OCI-LY3 (cell line): ENCODE results near the gene ASPSCR1.
A peak's percentile ranks its signal among the peaks of the same experiment; 100 is the strongest.

ENCODE experiments used
- H2AFZ ChIP-seq: fragments of 200-600, 300-600 bp; shearing (Covaris generic); 2 replicates; pipeline ENCODE4 v1.6.0; 2014; ENCODE audit warnings: antibody characterized with exemption, low read depth, low read length
- H3K27ac ChIP-seq: fragments of 200-600, 300-600 bp; sonication (generic); 2 replicates; pipeline ENCODE4 v1.5.1; 2014; ENCODE audit warnings: mild to moderate bottlenecking, low read length, moderate library complexity, mixed read lengths
- H3K27me3 ChIP-seq: fragments of 200-600, 300-600 bp; sonication (generic); 2 replicates; pipeline ENCODE4 v1.6.1; 2014; ENCODE audit warnings: low read depth, low read length, mixed read lengths
- H3K36me3 ChIP-seq: fragments of 200-600, 300-600 bp; sonication (generic); replicated peaks from 2 replicates; pipeline ENCODE3; 2014; ENCODE audit warnings: low read depth, low read length, mixed read lengths
- H3K4me1 ChIP-seq: fragments of 300-600, 200-600 bp; sonication (generic); 2 replicates; pipeline ENCODE4 v1.6.1; 2014; ENCODE audit warnings: low read length, mixed read lengths
- H3K4me2 ChIP-seq: fragments of 200-600, 300-600 bp; sonication (generic); 2 replicates; pipeline ENCODE4 v1.6.1; 2014; ENCODE audit warnings: low read length, mixed read lengths
- H3K4me3 ChIP-seq: fragments of 300-600, 200-600 bp; sonication (generic); 2 replicates; pipeline ENCODE4 v1.5.1; 2014; ENCODE audit warnings: antibody characterized with exemption, mild to moderate bottlenecking, low read length, moderate library complexity
- H3K79me2 ChIP-seq: fragments of 300-600, 200-600 bp; shearing (Covaris generic); 2 replicates; pipeline ENCODE4 v1.6.1; 2014; ENCODE audit warnings: mild to moderate bottlenecking, low read length, mixed read lengths
- H3K9ac ChIP-seq: fragments of 300-600, 200-600 bp; shearing (Covaris generic); 2 replicates; pipeline ENCODE4 v1.6.0; 2014; ENCODE audit warnings: mild to moderate bottlenecking, low read length, moderate library complexity
- H3K9me3 ChIP-seq: fragments of 200-600, 300-600 bp; shearing (Covaris generic); 2 replicates; pipeline ENCODE4 v1.6.1; 2014; ENCODE audit warnings: low read length, mixed read lengths; ENCODE audit not compliant: insufficient read depth
- H4K20me1 ChIP-seq: fragments of 200-600, 300-600 bp; sonication (generic); 2 replicates; pipeline ENCODE4 v1.6.1; 2016; ENCODE audit warnings: low read length, mixed read lengths; ENCODE audit not compliant: insufficient read depth
- CTCF ChIP-seq: fragments of 200-600, 300-600 bp; sonication (generic); IDR thresholded peaks from 2 replicates; pipeline ENCODE4 v1.5.1; 2014; ENCODE audit warnings: antibody characterized with exemption, low read length, low read depth
- EZH2phosphoT487 ChIP-seq: fragments of 200-600 bp; shearing (Covaris generic); IDR thresholded peaks from 2 replicates; pipeline ENCODE4 v1.6.1; 2018; ENCODE audit warnings: antibody characterized with exemption, mixed run types, low read depth

The ASPSCR1 gene

GRCh38 chr17:82020572-82021106, 43.2 kb downstream of the ASPSCR1 start:
- Histone ChIP-seq H3K27me3 (no peaks in the 10 kb centered on the region), H3K79me2 (peaks cover 15% of the 10 kb centered on the region), H3K4me1 (peaks cover 19% of the 10 kb centered on the region), H3K4me2 (peak overlapping the region; percentile 99), H4K20me1 (peaks cover 13% of the 10 kb centered on the region), H3K27ac (no peak overlapping the region), H3K36me3 (no peaks in the 10 kb centered on the region), H2AFZ (no peak overlapping the region), H3K4me3 (peak overlapping the region; percentile 100), H3K9ac (peak overlapping the region; percentile 97; the same call in 1 of the 2 replicates), H3K9me3 (no peaks in the 10 kb centered on the region)
- TF ChIP-seq CTCF = no peak
- TF ChIP-seq EZH2phosphoT487 = no peak

- Histone ChIP-seq H3K79me2 (peaks cover 15% of the 10 kb centered on the region), H3K27ac (peak overlapping the region; percentile 45), H3K27me3 (no peaks in the 10 kb centered on the region), H4K20me1 (peaks cover 13% of the 10 kb centered on the region), H3K4me2 (peak overlapping the region; percentile 99), H3K4me3 (peak overlapping the region; percentile 100), H3K4me1 (peaks cover 19% of the 10 kb centered on the region), H3K9me3 (no peaks in the 10 kb centered on the region), H3K36me3 (no peaks in the 10 kb centered on the region), H2AFZ (no peak overlapping the region), H3K9ac (peak overlapping the region; percentile 97)
- no peak for TF ChIP-seq EZH2phosphoT487
- TF ChIP-seq CTCF = peak; percentile 69
These were observed 43.9 kb downstream of the ASPSCR1 start for GRCh38 chr17:82021107-82021899.

- H3K79me2 ChIP-seq = peaks cover 15% of the 10 kb centered on the region
- peaks cover 13% of the 10 kb centered on the region for H4K20me1 ChIP-seq
- no peaks in the 10 kb centered on the region for H3K36me3 ChIP-seq
- H3K4me2 ChIP-seq = peak overlapping the region; percentile 99
- H2AFZ ChIP-seq = no peak overlapping the region
- no peaks in the 10 kb centered on the region for H3K27me3 ChIP-seq
- TF ChIP-seq EZH2phosphoT487 (no peak), CTCF (no peak)
- H3K4me3 ChIP-seq = peak overlapping the region; percentile 100
- peaks cover 20% of the 10 kb centered on the region for H3K4me1 ChIP-seq
- H3K27ac ChIP-seq = peak overlapping the region; percentile 45
- H3K9me3 ChIP-seq = no peaks in the 10 kb centered on the region
- peak overlapping the region; percentile 97 for H3K9ac ChIP-seq
These were observed 44.5 kb downstream of the ASPSCR1 start for GRCh38 chr17:82021900-82022309.

GRCh38 chr17:82022310-82022980, 45.0 kb downstream of the ASPSCR1 start, which contains the start of gene CENPX:
CENPX (minus strand) TSS chr17:82022878; CDS start chr17:82022861, 17 bp downstream.
- Histone ChIP-seq H3K79me2 (peaks cover 15% of the 10 kb centered on the region), H2AFZ (peak within 1 kb of the TSS; percentile 67; the same call in 1 of the 2 replicates), H4K20me1 (peaks cover 13% of the 10 kb centered on the region), H3K36me3 (no peaks in the 10 kb centered on the region), H3K27ac (peak within 1 kb of the TSS; percentile 45), H3K4me3 (peak within 1 kb of the TSS; percentile 100), H3K27me3 (no peaks in the 10 kb centered on the region), H3K4me1 (peaks cover 23% of the 10 kb centered on the region), H3K9ac (peak within 1 kb of the TSS; percentile 97), H3K9me3 (no peaks in the 10 kb centered on the region), H3K4me2 (peak within 1 kb of the TSS; percentile 99)
- TF ChIP-seq EZH2phosphoT487 (no peak), CTCF (no peak)
